Transverse colon (tissue), 4 donors: ENCODE measurements around the gene BMPR2. TPM values are rescaled to one million over a fixed set of nuclear protein-coding genes. Genes with fewer than 3 reads are reported as not detected.
A peak's percentile ranks its signal among the peaks of the same experiment; 100 is the strongest.

Source experiments
- DNase-seq: peaks from one replicate; pipeline ENCODE4 v3.0.0-alpha.2; 2019
- H3K27ac ChIP-seq, 4 donors: fragments of 200-600 bp; sonication (generic); 2 replicates each; pipeline ENCODE4 v1.5.1; 2016 to 2018; ENCODE audit warnings: inconsistent platforms in 4 of 4
- H3K27me3 ChIP-seq: fragments of 200-600 bp; sonication (generic); 2 replicates; pipeline ENCODE4 v1.5.1; 2017; ENCODE audit warnings: inconsistent platforms
- H3K36me3 ChIP-seq, 4 donors: fragments of 200-600 bp; sonication (generic); 2 replicates each; pipeline ENCODE4 v1.5.1; 2017 to 2019; ENCODE audit warnings: inconsistent platforms in 4 of 4
- H3K4me1 ChIP-seq, 4 donors: fragments of 200-600 bp; sonication (generic); 2 replicates each; pipeline ENCODE4 v1.5.1; 2017 to 2020; ENCODE audit warnings: inconsistent platforms in 4 of 4
- H3K4me3 ChIP-seq, 4 donors: fragments of 200-600 bp; sonication (generic); 1 replicate in 1 of 4; 2 replicates in 3 of 4; pipeline versions ENCODE4 v1.5.1 to v1.6.1; 2017 to 2019; ENCODE audit warnings: inconsistent platforms in 4 of 4
- H3K9me3 ChIP-seq, 2 donors: fragments of 200-600 bp; sonication (generic); 2 replicates each; pipeline ENCODE4 v1.5.1; 2017 to 2019; ENCODE audit warnings: inconsistent platforms in 2 of 2
- EP300 ChIP-seq: sonication (generic); formaldehyde crosslinking; IDR thresholded peaks from one replicate; pipeline ENCODE4 v1.6.1; 2017; ENCODE audit warnings: antibody characterized with exemption, low read depth
- POLR2A ChIP-seq: fragments of 450-650 bp; IDR thresholded peaks from one replicate; pipeline ENCODE4 v1.6.1; 2016; ENCODE audit warnings: antibody characterized with exemption, mild to moderate bottlenecking, moderate library complexity
- POLR2AphosphoS5 ChIP-seq, 3 donors: sonication (generic); formaldehyde crosslinking; IDR thresholded peaks; one replicate each; pipeline ENCODE4 v1.6.1; 2016; ENCODE audit warnings: antibody characterized with exemption in 3 of 3
- WGBS, 2 donors: methylation state at CpG; one replicate each; pipeline ENCODE4 v1.1.5; 2018; ENCODE audit warnings: low coverage in 1 of 2; 5-methylcytosine and 5-hydroxymethylcytosine counted together
- in situ Hi-C, 4 donors: fragments of 200-750 bp; cut with MboI; loops; one replicate each; pipeline versions ENCODE4 v1.15.0 to v1.15.1; 2017; ENCODE audit warnings: low sequenced_read_pairs in 3 of 4, low pct_ligation_motif_present in 1 of 4, low pct_unique_long_range_greater_than_20kb in 1 of 4
- intact Hi-C: fragments of 100-400 bp; cut with DNase I; formaldehyde crosslinking; loops from one replicate; pipeline ENCODE4 v1.15.1; 2023; ENCODE audit warnings: low total_unique reads
- small RNA-seq, 4 donors: library from RNA; depleted of rRNA; stranded (forward); fragments of <200 nt; gene quantifications; one replicate each; pipeline ENCODE3, GENCODE V24; 2016
- total RNA-seq, 4 donors: library from RNA; depleted of rRNA; stranded (reverse); fragments of >200 nt; gene quantifications; one replicate each; pipeline ENCODE4 v1.1.0, GENCODE V29; 2016
- TF ChIP-seq, protein P1 (sequence below), 5 experiments: fragments of 200-600 bp in 3 of 5; fragments of 450-650 bp in 2 of 5; sonication (generic) in 3 of 5; IDR thresholded peaks; 1 replicate in 2 of 5; 2 replicates in 3 of 5; pipeline ENCODE4 v1.5.1; 2016 to 2017; ENCODE audit warnings: antibody characterized with exemption in 5 of 5, inconsistent platforms in 3 of 5, mild to moderate bottlenecking in 2 of 5, moderate library complexity in 1 of 5

Gene BMPR2
- total RNA-seq, 4 donors from 2014 or later, result 16.5 to 40.5 (median 26.5) TPM

DNA sequence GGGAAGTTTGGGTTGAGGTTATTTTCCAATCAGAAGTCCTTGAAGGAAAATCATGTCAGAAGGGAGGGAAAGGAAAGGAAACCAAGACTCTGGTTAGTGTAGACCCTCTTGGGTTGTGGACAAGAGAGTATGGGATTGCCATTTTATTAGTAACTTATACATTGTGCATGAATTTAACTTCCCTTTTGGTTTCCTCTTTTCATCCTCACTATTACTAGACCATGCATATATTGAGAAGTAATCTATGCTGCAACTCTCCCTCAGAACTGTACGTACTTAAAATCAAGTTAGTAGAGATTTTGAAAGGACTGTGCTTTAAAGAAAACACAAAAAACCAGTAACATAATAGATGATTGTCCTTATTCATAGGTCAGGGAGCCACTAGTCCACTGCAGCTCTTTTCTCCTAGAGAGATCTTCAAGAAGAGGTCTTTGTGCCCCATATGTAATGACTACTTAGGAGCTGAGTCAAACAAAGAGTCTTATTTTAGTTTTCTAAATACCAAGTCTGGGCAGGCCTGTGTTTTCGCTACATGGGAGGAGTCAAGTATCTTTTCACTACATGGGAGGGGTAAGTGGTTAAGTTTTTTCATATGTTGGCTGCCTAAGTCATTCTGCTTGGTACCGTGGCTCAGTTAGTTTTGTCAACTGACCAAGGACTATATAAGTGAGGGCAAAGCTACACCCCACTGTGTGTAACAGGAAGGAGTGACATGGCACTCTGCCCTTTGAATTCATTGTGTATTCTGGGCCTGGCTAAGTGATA is 233.4 kb downstream of the BMPR2 start:
- peak; percentile 17 for DNase-seq
- intact Hi-C loops, result no loop called here
- Histone ChIP-seq H3K4me3 (no peak overlapping the region), H3K4me1 (peaks cover 0 to 20% (median 0%) of the 10 kb centered on the region in 4 donors), H3K36me3 (no peaks in the 10 kb centered on the region), H3K9me3 (no peaks in the 10 kb centered on the region), H3K27ac (peak overlapping the region; percentile 20 to 55 (median 38)), H3K27me3 (no peaks in the 10 kb centered on the region)
- 42 to 45% methylated on average over 3 of the region's 3 CpGs for WGBS, 2 donors
- in situ Hi-C loops, result no loop called here
- TF ChIP-seq, protein P1, sequence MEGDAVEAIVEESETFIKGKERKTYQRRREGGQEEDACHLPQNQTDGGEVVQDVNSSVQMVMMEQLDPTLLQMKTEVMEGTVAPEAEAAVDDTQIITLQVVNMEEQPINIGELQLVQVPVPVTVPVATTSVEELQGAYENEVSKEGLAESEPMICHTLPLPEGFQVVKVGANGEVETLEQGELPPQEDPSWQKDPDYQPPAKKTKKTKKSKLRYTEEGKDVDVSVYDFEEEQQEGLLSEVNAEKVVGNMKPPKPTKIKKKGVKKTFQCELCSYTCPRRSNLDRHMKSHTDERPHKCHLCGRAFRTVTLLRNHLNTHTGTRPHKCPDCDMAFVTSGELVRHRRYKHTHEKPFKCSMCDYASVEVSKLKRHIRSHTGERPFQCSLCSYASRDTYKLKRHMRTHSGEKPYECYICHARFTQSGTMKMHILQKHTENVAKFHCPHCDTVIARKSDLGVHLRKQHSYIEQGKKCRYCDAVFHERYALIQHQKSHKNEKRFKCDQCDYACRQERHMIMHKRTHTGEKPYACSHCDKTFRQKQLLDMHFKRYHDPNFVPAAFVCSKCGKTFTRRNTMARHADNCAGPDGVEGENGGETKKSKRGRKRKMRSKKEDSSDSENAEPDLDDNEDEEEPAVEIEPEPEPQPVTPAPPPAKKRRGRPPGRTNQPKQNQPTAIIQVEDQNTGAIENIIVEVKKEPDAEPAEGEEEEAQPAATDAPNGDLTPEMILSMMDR (IDR thresholded peaks at IDR 0.05), result no peak
- TF ChIP-seq POLR2AphosphoS5 (IDR thresholded peaks at IDR 0.05) (no peak), EP300 (no peak), POLR2A (no peak)

DNA sequence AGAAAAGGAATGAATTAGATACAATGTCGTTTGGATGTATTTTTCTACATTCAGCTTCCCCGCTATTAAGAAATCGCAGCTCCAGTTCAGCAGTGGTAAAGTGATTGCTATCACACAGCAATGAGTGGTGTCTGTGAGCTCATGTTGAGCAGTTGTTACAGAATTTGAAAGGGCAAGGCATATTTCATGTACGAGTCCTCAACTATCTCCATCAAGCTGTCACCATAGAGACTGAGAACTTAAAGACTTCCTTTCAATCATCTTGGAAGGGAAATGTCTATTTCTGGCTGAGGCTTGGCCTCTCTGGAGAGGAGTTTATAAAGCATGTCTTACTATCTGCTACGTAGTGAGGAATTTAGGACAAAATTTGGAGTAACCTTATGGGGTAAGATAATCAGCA is 234.3 kb downstream of the BMPR2 start:
- WGBS, 2 donors, result 81 to 90% methylated on average over 3 to 5 of the region's 5 CpGs
- Histone ChIP-seq H3K4me1 (peaks cover 0 to 20% (median 0%) of the 10 kb centered on the region in 4 donors), H3K9me3 (no peaks in the 10 kb centered on the region), H3K4me3 (no peak overlapping the region), H3K27ac (peak overlapping the region; percentile 20 to 55 (median 38)), H3K27me3 (no peaks in the 10 kb centered on the region), H3K36me3 (no peaks in the 10 kb centered on the region)
- in situ Hi-C loops, result no loop called here
- intact Hi-C loops, result no loop called here
- DNase-seq, result no peak
- TF ChIP-seq EP300 (no peak), POLR2A (no peak), POLR2AphosphoS5 (IDR thresholded peaks at IDR 0.05) (no peak)
- TF ChIP-seq, protein P1 (IDR thresholded peaks at IDR 0.05), result no peak

DNA sequence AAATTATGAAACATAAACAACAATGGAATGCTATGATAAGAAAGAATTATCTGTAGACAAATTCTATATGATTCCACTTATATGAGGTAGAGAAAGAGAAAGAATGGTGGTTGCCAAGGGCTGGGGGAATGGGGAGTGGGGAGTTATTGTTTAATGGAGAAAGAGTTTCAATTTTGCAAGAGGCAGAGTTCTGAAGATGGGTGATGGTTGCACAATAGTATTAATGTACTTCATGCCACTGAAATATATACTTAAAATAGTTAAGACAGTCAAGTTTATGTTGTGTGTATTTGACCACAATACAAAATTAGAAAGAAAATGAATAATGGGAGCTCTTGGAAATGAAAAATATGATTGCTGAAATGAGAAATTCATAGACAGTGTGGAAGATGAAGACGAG is 236.0 kb downstream of the BMPR2 start:
- peaks cover 0 to 20% (median 0%) of the 10 kb centered on the region in 4 donors for H3K4me1 ChIP-seq
- intact Hi-C loops (no loop called here), in situ Hi-C loops (no loop called here)
- H3K4me3 ChIP-seq, result no peak overlapping the region
- no peak overlapping the region for H3K27ac ChIP-seq
- 71 to 88% methylated on average over 1 of the region's 1 CpG for WGBS, 2 donors
- H3K36me3 ChIP-seq, result no peaks in the 10 kb centered on the region
- H3K27me3 ChIP-seq, result no peaks in the 10 kb centered on the region
- TF ChIP-seq EP300, result no peak
- TF ChIP-seq POLR2AphosphoS5 (IDR thresholded peaks at IDR 0.05), result no peak
- TF ChIP-seq, protein P1 (IDR thresholded peaks at IDR 0.05), result no peak
- TF ChIP-seq POLR2A, result no peak
- DNase-seq, result no peak
- H3K9me3 ChIP-seq, result no peaks in the 10 kb centered on the region

DNA sequence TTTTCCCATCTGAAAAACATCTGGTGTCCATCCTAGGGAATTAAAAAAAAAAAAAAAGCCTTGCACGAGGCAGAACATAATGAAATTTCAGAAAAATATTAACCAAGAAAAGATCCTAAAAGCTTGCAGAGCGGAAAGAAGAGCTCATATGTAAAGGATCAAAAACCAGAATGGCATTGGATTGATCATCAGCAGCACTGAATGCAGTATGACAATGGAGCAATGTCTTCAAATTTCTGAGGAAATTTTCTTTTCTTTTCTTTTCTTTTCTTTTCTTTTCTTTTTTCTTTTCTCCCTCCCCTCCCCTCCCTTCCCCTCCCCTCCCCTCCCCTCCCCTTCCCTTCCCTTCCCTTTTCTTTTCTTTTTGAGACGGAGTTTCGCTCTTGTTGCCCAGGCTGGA is 237.4 kb downstream of the BMPR2 start:
- in situ Hi-C loops (no loop called here), intact Hi-C loops (no loop called here)
- no peak for DNase-seq
- H3K36me3 ChIP-seq, result no peaks in the 10 kb centered on the region
- peaks cover 0 to 20% (median 0%) of the 10 kb centered on the region in 4 donors for H3K4me1 ChIP-seq
- no peak overlapping the region for H3K4me3 ChIP-seq
- H3K27ac ChIP-seq, result no peak overlapping the region
- TF ChIP-seq, protein P1 (IDR thresholded peaks at IDR 0.05), result no peak
- no peak for TF ChIP-seq POLR2AphosphoS5 (IDR thresholded peaks at IDR 0.05)
- no peak for TF ChIP-seq POLR2A
- TF ChIP-seq EP300, result no peak
- H3K9me3 ChIP-seq, result no peaks in the 10 kb centered on the region
- H3K27me3 ChIP-seq, result no peaks in the 10 kb centered on the region
- WGBS, 2 donors, result 74 to 85% methylated on average over 2 to 4 of the region's 4 CpGs

Small RNA genes within 50 kb of the gene (small RNA-seq; reads per million reads assigned to genes)
- gene MTND4LP17 (0 reads per million in 4 donors), gene RN7SL753P (0 reads per million in 4 donors)

Other genes with a start within 250 kb of the BMPR2 start
- gene SUMO1, start 137.7 kb upstream of the BMPR2 start, total RNA-seq, result 10 to 100 TPM; 15.3 to 69.1 (median 54.3) TPM
- gene NOP58, start 110.6 kb upstream of the BMPR2 start, total RNA-seq, result 10 to 100 TPM in 3 of 4 donors, 1 to 10 TPM in 1; 9.4 to 54.9 (median 26.3) TPM